Stimulated activated CD8-positive, alpha-beta memory T cell treated with anti-CD3 and anti-CD28 coated beads, Interleukin-7, amount 100 ng/mL, for 4 hours (primary cell): ENCODE results near the gene CEACAM20.
"Not testable (repeated sequence)": the region's sequence is repeated elsewhere in the genome, so short reads cannot be mapped to it uniquely, and the experiment has no call there.

Experiments
- DNase-seq, 2 donors: peaks; one replicate each; pipeline ENCODE4 v3.0.0-alpha.2; 2020; ENCODE audit warnings: low read depth in 2 of 2

The CEACAM20 gene

GRCh38 chr19:44496711-44497110 lies 32.8 kb downstream of the CEACAM20 start:
- no peak for DNase-seq

DNA sequence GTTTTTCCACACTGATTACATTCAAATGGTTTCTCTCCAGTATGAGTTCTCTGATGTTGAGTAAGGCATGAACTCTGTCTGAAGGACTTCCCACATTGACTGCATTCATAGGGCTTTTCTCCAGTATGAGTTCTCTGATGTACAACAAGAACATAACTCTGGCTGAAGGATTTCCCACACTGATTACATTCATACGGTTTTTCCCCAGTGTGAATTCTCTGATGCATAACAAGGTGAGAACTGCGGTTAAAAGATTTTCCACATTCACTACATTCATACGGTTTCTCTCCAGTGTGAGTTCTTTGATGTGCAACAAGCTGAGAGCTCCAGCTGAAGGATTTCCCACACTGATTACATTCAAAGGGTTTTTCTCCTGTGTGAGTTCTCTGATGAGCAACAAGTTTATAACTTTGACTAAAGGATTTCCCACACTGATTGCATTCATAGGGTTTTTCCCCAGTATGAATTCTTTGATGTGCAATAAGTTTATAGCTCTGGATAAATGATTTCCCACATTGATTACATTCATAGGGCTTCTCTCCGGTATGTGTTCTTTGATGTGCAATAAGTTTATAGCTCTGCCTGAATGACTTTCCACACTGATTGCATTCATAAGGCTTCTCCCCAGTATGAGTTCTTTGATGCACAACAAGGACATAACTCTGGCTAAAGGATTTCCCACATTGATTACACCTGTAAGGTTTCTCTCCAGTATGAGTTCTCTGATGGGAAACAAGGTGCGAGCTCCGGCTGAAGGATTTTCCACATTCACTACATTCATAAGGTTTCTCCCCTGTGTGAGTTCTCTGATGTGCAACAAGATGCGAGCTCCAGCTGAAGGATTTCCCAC lies 52.7 kb downstream of the CEACAM20 start:
- no peak for DNase-seq

- not testable (repeated sequence) for DNase-seq
These were observed 60.7 kb downstream of the CEACAM20 start for GRCh38 chr19:44468730-44469129.

- DNase-seq = not testable (repeated sequence)
These were observed 66.7 kb downstream of the CEACAM20 start for GRCh38 chr19:44462600-44463286.
